BE2C (cell line): ENCODE measurements around the gene MYO5A. TPM values are rescaled to one million over a fixed set of nuclear protein-coding genes. Genes with fewer than 3 reads are reported as not detected.
"Not testable (repeated sequence)": the region's sequence is repeated elsewhere in the genome, so short reads cannot be mapped to it uniquely, and the experiment has no call there.

Source experiments
- DNase-seq: peaks from one replicate; pipeline ENCODE4 v3.0.0-alpha.2; 2020
- H3K27me3 ChIP-seq: fragments of 250-450 bp; sonication (Bioruptor Pico); 2 replicates; pipeline ENCODE4 v1.5.1; 2020; ENCODE audit warnings: mild to moderate bottlenecking
- H3K36me3 ChIP-seq: fragments of 250-450 bp; sonication (Bioruptor Pico); 2 replicates; pipeline ENCODE4 v1.5.1; 2020; ENCODE audit warnings: mild to moderate bottlenecking
- H3K4me1 ChIP-seq: fragments of 250-450 bp; sonication (Bioruptor Pico); 2 replicates; pipeline ENCODE4 v1.5.1; 2020
- H3K4me3 ChIP-seq: 2 replicates; pipeline ENCODE4 v1.5.1; 2011; ENCODE audit warnings: low read depth, low read length
- H3K9me3 ChIP-seq: fragments of 250-450 bp; sonication (Bioruptor Pico); 2 replicates; pipeline ENCODE4 v1.5.1; 2020
- CTCF ChIP-seq: IDR thresholded peaks from 2 replicates; pipeline ENCODE4 v1.5.1; 2012; ENCODE audit warnings: mild to moderate bottlenecking, low read depth, low read length
- polyA plus RNA-seq: library from polyadenylated mRNA; unstranded; fragments of >200 nt; gene quantifications from one replicate; pipeline ENCODE4 v1.2.1, GENCODE V29; 2012; ENCODE audit warnings: low read depth, missing spikeins; ENCODE audit not compliant: insufficient read length, insufficient read depth

Gene MYO5A
- polyA plus RNA-seq, result 6.4 TPM

GRCh38 chr15:52528564-52529340 is at the start of gene MYO5A:
TSS of gene MYO5A (minus strand) at chr15:52528880. CDS start at chr15:52528806, 74 bp downstream.
- no peaks in the 10 kb centered on the region for H3K9me3 ChIP-seq
- peak; percentile 79 for DNase-seq
- H3K4me3 ChIP-seq, result peak within 1 kb of the TSS; percentile 76
- TF ChIP-seq CTCF, result no peak
- H3K27me3 ChIP-seq, result peaks cover 16% of the 10 kb centered on the region
- no peaks in the 10 kb centered on the region for H3K36me3 ChIP-seq
- H3K4me1 ChIP-seq, result no peaks in the 10 kb centered on the region

GRCh38 chr15:52576692-52577091 is 48.0 kb upstream of the MYO5A start:
- no peak for DNase-seq
- Histone ChIP-seq H3K36me3 (peaks cover 2% of the 10 kb centered on the region; the same call in 1 of the 2 replicates), H3K4me1 (no peaks in the 10 kb centered on the region), H3K9me3 (no peaks in the 10 kb centered on the region), H3K4me3 (no peak overlapping the region), H3K27me3 (no peaks in the 10 kb centered on the region)
- TF ChIP-seq CTCF, result no peak

GRCh38 chr15:52575573-52575972 is 46.9 kb upstream of the MYO5A start:
- H3K9me3 ChIP-seq, DNase-seq, H3K4me3 ChIP-seq, H3K27me3 ChIP-seq, H3K36me3 ChIP-seq, H3K4me1 ChIP-seq: not testable (repeated sequence)

- Histone ChIP-seq H3K36me3 (no peaks in the 10 kb centered on the region), H3K9me3 (no peaks in the 10 kb centered on the region), H3K27me3 (no peaks in the 10 kb centered on the region), H3K4me1 (no peaks in the 10 kb centered on the region), H3K4me3 (no peak overlapping the region)
- no peak for TF ChIP-seq CTCF
- DNase-seq, result no peak
Observed at GRCh38 chr15:52575072-52575471, 46.4 kb upstream of the MYO5A start.

GRCh38 chr15:52574623-52575022 is 45.9 kb upstream of the MYO5A start:
- not testable (repeated sequence) for H3K4me3 ChIP-seq

GRCh38 chr15:52568601-52569585 is 40.2 kb upstream of the MYO5A start, which contains the start of gene ARPP19:
TSS of gene ARPP19 (minus strand) at chr15:52569030. CDS start at chr15:52568892, 138 bp downstream.
- DNase-seq, result peak; percentile 94
- Histone ChIP-seq H3K4me3 (peak within 1 kb of the TSS; percentile 92), H3K36me3 (peaks cover 3% of the 10 kb centered on the region; the same call in 1 of the 2 replicates), H3K27me3 (no peaks in the 10 kb centered on the region), H3K4me1 (no peaks in the 10 kb centered on the region), H3K9me3 (no peaks in the 10 kb centered on the region)
- TF ChIP-seq CTCF, result 0 out of 2 replicates have a peak, but pooled peaks have one; percentile 8

More at GRCh38 chr15:52574623-52575022, 45.9 kb upstream of the MYO5A start:
- not testable (repeated sequence) for H3K9me3 ChIP-seq, H3K27me3 ChIP-seq, H3K36me3 ChIP-seq, H3K4me1 ChIP-seq, DNase-seq
